ENCODE results near the gene BOD1L1.
A peak's percentile ranks its signal among the peaks of the same experiment; 100 is the strongest.

The BOD1L1 gene

DNA sequence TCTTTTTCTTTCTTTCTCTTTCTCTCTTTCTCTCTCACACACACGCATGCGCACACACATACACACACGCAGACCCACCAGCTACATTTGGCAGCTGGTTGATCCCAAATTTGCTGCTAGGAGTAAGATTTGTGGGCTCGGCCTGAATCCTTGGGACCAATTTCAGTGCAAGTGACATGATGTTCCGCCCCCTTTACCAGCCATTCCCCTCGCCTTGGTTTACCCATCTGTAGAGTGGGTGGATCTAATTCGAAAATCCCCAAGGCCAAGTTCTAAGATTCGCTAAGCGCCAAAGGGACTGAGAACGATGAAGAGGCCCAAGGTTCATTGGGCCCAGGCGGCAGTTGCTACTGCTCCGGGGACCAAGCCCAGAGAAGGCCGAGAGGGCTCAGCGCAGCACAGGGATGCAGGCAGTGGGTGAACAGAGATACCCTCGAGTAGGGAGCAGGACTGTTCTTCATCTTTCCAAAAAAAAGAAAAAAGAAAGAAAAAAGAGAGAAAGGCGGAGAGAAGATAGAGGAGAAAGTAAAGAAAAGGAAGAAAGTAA is 89.0 kb downstream of the BOD1L1 start:
- DNase-seq = no peak

DNA sequence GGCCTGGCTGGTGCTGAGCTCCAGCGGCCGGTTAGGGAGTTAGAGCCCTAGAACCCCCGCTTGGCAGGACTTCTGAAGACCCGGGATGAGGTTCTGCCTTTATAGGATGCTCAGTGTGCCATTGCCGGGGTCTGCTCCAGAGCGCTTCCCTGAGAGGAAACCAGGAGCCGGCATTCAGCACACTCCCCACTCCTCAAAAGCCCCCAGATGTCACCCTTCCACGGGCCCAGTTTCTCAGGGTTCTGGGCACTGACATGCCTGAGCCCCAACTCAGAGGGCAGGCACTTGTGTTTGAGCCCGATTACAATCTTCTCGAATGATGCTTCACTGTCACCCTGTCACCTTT is 89.7 kb downstream of the BOD1L1 start:
- DNase-seq = peak; percentile 41

DNA sequence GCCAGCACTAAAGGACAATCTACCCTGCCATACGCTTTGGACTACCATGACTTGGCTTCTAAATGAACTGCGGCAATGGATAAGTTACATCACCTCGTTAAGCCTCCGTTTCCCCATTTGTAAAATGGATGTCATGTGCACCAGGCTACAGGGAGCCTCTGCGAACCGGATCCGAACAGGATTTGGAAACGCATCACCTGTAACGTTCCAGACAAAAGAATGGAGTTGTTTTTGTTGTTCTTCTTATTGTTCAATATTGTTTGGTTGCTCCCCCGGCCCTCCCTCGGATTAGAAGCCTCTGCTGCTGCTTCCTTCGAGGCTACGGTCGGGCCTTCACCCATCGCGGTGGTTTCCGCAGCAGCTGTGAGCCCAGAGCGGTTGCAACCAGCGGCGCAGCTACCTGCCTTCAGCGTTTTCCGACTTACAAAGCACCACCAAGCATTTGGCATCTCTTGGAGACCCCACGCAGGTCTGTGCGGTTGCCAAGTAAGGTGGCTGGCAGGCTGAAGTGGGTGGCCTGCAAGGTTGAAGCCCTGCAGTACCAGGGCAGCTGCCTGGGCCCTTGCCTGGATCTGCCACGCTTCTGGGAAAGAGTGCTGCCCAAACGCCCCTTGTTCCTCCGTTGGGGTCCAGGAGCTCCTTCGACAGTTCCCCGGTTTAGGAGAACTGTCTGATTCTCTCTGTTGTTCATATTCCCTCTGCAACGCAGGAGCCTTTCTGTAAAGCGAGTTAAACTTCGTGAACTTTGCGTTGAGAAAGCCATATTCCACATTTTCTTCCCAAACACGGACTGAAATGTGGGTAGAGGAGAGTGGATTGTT is 90.3 kb downstream of the BOD1L1 start:
- DNase-seq = peak; percentile 52

DNA sequence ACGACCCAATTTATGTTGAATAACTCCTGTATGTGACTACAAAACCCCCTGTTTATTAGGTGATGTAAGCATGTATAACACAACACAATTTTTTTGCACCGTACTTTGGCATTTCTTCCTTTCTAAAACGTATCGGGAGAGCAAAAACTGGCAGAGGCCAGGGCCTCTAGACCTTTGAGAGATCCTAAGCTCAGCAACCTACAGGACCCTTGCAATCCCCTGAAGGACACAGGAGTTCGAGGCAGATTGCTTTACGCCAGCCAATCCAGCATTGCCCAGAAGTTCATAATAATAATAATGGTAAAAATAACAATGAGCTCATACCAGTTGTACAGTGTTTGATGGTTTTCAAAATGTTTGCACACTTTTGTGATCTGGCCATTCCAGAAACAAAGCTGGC is 90.9 kb downstream of the BOD1L1 start:
- DNase-seq = peak; percentile 29

DNA sequence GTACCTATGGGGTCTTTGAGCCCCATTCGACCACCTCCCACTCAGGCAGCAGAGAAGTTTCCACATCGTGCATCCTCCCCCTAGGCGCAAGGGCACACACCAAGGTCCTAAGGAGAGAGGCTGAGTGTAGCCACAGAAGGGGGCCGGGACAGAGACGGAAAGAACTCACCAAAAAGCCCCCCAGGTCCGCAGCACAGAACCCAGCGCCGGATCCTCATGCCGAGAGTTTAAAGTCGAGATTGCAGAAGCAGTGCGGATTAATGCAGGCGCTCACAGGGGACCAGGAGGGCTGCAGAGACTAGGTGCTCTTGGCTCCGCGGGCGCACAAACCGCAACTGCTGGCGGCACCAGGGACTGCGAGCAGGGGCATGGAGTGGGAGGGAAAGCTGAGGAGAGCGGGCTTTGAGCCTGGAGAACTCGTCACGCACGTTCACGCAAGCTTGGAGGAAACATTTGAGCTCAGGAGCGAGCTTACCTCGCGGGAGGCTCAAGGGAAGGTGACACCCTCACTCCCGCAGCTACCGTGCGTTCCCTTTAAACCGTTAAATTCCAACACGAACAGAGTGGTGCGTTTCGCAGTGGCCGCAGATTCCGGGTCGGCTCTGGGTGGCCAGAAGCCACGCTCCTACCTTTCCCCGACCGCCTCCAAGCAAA is 91.7 kb downstream of the BOD1L1 start:
- DNase-seq = peak; percentile 53

DNA sequence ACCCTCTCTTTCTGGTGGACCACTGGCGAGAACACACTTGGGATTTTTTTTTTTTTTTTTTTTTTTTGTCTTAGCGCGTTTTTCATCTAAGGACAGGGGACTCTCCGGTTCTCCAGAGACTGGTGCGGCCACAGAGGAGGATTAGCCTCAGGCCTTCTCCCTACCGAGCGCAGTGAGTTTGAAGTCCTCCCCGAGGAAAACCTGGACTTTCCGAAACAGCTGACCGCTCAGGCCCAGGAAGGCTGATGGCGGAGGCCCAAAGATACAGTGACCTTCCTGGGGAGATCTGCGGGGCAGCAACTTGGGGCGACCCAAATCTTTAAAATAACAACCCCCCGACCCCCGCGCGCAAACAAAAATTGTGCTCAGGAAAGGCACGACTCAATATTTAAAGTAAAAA is 92.4 kb downstream of the BOD1L1 start:
- DNase-seq = no peak

DNA sequence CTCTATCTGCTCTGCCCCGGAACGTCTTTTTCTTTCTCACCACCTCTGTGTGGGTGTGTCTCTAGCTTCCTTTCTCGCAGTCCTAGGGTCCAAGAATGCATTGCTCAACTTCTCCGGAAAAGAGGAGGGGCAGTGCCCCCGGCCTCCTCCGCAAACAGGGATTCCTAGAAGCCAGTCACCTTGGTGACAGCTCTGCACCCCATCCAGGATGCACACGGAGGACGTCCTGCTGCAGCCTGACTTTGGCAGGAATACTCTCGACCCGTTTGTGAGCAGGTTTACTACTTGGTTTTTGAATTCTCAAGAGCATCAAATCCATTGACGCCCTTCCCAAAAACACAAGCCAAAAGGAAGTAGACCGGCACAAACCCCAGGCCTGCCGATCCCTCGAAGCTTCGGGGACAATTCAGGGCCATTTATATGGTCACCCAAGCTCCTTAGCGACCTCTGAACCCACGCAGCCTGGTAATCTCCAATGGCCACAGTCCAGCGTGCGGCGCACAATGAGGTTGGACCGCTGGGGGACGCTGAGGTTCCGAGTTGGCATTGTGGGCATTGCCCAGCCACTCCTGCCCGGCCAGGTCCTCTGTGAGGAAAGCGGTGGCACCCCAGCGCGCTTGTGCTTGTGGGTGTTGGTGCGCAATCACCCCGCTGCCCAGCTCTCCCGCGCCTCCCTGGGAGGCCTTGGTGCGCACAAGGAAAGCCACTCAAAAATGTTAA is 93.0 kb downstream of the BOD1L1 start:
- peak; percentile 56 for DNase-seq

DNA sequence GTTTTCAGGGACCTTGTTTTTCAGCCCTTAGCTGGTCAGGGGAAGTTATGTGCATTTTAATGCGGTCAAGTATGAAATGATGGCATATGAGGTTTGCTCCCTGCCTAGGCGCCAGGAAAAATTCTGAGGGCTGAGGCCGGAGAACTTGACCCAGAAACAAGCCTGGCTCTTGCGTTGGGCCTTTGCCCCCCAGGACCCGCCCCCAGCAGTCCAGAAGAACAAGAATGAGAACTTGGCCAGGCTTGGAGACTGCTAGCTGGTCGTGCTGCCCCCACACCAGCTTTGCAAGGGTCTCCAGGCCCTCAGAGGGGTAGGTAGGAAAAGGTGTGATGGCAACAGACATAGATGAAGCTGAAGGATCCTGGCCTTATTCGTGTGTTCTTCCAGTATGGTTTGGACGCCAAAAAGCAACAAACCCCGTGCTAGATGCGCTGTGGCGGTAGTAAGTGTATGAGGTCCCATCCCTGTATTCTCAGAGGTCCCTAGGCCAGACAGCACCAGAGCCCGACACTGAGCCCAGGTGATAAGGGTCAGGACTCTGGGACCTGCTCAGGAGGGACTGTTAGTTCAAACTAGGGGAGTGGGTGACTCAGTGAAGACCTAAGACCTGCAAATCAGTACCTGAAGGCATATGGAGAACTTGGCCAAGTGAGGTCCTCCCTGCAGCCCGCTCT is 93.7 kb downstream of the BOD1L1 start:
- peak; percentile 27 for DNase-seq

DNA sequence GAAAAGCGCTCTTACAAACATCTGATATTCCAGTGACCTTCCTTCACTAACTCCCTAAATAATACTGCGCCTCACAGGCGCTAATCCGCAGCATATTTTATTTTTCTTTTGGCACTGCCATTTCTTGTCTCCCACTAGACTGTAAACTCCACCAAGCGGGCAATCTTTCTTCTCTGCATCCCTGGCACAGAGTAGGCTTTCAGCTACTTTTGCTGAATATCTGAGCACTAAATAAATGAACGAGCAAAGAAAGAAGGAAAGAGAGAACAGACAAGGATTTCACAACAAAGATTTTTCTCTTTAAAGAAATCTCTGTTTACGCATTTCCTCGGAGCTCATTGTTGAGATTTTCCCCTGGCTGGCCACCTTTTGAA is 95.9 kb downstream of the BOD1L1 start:
- DNase-seq = no peak

DNA sequence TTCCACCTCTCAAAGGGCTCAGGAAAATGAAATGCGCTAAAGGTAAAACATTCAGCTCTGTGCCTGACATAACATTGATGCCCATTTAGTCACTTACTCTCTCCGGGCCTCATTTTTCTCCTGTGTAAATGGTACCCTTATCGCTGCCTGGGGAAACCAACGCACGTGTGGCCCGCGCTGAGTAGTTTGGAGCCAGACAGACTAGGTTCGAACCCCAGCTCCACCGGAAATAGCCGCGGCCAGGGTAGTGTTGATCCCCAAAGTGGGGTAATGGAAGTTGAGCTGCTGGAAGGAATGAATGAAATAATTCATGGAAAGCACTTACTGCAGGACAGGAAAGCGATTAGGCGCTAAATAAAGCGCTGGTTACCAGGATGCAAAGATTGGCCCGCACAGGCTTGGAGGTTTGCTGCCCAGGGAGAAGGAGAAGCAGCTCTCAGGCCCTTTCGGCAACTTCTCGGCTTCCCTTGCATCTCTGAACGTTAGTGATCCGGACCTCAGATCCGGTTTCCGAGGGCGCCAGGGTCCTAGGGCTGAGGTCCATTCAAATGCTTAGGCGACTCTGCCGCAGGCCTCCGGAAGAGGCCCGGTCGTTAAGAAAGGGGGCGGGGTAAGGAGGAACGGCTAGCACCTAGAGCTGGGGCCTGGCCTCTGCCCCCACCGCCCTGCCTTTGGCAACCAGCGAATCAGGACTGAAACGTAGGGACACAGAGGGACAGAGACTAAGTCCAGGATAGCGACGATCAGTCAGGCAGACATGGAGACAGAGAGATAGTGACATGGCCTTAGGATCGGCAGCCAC is 96.5 kb downstream of the BOD1L1 start:
- peak; percentile 63 for DNase-seq

DNA sequence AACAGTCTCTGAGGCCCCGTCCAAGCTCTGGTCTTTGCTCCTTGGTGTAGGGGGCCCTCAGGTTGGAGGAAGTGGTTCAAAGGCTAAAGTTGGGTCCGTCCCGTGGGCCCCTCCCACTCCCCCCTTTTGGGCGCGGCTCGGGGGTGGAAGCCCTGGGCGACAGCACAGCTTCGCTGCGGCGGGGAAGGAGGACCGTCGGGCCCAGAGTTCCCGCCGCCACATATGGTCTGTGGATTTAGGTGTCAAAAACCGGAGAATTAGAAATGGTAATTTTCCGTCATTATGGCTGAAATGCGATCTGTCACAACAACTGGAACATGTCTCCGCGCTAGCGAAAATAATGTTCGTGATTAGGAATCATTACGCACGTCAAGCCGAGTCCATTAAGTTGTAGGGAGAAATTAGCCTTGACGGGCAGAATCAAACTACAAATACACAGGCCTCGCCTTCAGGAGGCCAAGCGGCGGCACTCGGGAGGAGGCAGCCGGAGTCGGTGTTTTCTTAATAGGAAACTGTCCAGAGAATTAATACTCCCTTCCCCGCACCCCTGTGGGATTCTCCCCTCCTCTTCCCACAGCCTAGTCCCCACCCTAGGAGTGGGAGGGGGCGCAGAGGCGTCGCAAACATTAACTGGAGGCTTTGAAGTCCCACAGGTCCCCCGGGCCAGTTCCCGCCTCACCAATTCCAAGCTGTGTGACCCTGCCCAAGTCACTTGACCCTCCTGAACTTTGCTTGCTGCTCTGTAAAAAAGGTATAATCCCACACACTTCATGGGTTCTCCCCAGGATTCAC is 98.2 kb downstream of the BOD1L1 start:
- peak; percentile 51 for DNase-seq

DNA sequence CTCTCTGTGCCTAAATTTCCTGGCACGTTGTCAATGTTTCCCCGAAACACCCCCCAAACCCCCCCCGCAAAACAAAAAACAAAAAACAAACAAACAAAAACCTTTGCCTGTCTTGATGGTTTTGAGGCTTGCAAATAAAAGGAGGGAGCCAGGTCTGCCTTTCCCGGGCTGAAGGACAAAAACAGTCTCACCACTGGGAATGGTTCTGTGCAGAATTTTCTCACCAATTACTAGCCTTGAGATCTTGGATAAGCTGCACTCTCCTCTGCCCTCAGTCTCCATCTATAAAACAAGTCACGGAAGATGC is 98.8 kb downstream of the BOD1L1 start:
- peak; percentile 51 for DNase-seq

DNA sequence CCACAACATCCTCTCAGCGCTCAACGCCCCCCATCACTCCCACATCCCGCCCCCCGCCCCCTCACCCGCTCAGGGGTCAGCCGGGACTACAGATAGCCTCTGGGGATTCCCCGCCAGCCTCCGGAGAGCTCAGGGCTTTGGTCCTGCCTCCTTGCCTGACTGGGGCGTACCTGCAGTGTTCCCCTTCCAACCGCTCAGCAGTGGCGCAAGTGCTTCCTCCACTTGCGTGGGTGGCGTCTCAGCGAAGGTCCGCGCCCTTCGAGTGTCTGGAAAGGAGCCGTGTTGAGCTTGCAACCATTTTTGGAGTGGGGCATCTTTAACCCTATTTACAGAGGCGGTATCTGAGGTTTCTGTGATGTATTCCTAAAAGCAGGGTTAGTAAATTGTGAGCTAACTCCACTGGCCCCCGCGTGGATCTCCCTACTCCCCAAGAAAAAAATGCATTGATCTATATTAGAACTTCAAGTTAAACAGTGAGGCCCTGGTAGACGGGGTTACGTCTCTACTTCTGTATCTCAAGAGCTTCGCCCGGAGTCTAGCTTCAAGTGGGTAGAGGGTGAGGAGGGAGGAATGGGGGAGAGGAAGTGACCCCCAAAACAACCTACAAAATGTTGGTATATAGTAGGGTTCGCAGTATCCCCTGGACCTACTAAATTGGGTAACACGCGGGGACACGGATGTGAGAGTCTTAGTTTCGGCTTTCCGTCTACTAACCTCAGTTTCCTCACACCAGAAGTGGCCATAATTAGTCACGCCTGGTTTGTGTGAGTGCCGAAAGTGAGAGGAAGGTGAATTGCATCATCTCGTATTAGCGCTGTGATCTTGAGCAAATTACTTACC is 99.3 kb downstream of the BOD1L1 start:
- peak; percentile 30 for DNase-seq

DNA sequence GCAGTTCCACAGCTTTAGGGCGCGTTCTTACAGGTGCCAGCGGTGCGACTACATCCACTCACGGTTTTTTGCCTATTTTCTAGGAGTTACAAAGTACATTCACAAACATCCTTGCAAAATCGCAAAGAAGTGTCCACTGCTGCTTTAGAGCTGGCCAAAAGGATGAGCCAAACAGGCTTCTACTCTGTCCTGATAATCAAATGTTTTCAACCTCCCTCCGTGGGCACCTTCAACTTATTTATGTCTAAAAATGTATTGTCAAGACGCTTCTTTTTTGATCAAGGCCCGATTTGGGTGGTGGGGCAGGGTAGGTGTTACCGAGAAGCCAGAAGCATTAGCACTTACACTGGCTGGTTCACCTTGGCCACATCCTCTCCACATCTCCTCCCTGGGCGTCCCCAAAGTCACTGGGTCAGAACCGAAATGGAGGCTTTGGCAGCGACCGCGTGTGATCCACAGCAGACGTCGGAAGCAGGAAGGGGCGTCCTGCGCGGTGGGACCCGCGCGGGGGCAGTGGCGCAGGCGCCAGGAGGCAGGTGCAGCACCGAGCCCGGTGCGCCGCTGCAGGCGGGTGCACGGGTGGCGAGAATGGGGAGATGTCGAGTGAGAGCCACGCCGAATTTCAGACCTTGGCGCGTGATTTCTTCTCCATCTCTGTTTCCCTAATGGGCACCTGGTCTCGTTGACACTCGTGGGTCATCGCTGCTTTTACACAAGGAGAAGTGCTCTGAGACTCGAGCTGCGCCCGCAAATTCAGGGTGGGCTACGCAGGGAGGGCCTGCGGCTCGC is 100.1 kb downstream of the BOD1L1 start:
- DNase-seq = peak; percentile 46

DNA sequence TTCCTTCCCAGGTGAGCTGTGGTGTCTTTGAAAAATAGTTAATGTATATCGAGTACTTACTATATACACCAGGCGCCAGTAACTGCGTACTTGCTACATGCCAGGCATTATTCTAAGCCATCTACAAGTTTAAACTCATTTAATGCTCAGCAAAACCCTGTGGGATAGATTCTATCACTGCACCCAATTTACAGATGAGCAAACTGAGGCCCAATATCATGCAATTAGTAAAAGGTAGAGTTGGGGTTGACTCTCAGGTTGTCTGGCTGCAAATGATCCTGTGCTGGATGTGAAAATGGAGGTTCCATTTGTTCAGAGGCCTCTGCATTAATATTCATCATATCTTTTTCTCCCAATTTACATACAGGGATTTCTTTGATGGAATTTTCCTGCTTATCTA is 100.9 kb downstream of the BOD1L1 start:
- DNase-seq = no peak

DNA sequence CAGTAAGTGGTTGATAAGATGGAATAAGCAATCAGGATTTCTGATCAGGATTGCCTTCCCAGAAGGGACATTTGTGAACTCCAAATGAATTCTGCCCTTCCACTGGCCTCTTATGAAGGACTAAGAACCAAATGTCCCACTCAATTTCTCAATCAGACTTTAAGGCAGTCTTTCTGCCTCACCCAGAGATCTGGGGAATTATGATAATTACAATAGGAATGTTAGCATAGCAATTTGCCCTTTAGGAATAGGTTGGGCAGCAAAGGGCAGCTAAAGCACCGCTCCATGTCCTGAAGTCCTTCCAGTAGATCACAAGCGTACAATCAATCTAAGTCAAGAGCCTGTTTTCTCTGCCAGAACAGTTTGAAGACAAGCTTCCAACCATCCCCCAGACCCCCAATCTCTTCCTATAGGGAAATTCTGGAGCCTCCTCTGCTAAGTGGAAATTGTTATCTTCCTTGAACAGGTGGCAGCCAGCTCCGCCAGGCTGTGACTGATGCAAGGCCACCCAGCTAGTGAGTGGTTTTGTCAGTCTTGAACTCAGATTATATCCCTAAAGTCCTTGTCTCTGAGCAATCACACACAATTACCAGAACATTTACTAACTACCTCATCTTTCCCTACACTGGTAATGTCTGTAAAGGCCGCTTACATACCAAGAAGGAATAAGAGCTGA is 101.8 kb downstream of the BOD1L1 start:
- DNase-seq = no peak

DNA sequence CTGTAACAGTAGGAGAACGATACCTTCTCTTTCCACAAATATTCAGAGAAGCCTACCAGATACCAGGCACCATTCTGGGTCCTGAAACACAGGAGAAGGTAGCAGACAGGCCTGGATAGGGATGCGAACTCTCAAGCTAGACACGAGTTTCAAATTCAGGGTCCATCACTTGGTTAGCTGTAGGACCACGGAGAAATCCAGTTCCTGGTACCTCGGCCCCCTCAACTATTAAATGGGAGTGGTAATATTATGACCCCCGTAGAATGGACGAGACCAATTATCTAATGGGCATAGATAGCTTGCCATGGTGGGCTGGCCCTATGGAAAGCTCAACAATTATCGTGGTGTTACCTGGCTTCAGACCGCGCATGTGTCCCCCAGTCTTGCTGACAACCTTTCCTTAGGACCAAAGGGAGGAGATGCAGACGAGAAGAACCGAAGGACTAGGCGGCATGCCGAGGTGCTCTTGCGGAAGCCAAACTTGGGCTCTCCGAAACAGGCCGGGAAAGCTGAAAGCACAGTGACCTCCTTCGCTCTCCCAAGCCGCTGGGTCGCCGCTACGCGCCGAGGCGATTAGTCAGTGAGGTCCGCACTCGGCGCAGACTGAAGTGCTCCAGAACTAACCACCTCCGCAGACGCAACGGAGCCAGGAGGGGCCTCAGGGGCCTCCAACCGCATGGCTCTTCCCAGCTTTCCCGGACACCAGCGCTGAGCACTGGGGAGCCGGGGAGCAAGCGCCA is 102.9 kb downstream of the BOD1L1 start:
- DNase-seq = peak; percentile 57

All from retina (tissue), 1 donor.